Measurements from ENCODE around the gene SLC25A34. TPM values are rescaled to one million over a fixed set of nuclear protein-coding genes. Genes with fewer than 3 reads are reported as not detected.

Gene SLC25A34
- total RNA-seq, 3 donors from 2014 or later = 1.1 to 2.8 (median 1.4) TPM

DNA sequence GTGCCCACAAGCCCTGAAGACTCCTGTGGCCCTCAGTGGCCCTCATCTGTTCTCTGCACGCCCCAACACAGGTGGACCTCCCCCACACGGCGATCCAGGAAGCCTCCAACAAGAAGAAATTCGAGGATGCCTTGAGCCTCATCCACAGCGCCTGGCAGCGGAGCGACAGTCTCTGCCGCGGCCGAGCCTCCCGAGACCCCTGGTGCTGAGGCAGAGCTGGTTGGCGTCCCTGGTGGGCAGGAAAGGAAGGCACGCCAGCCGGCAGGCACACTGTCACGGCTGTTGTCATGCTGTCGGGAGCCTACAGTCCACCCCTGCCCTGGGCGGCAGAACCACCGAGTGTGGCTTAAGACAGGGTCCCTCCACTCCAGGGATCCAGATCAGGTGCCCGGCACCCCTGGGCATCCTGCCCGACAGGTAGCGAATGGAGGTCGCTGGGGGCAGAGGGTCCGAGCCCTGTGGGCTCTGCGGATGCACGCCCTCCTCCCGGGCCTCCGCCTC lies 2.3 kb upstream of the SLC25A34 start:
- Mint-ChIP-seq H3K4me3 (no peak overlapping the region), H3K36me3 (ENCODE audit: insufficient read depth) (peaks cover 2% of the 10 kb centered on the region), H3K9me3 (no peaks in the 10 kb centered on the region), H3K4me1 (ENCODE audit: low read depth) (no peaks in the 10 kb centered on the region), H3K27me3 (ENCODE audit: low read depth) (no peaks in the 10 kb centered on the region)
- ATAC-seq = no peak
- no peak for DNase-seq

DNA sequence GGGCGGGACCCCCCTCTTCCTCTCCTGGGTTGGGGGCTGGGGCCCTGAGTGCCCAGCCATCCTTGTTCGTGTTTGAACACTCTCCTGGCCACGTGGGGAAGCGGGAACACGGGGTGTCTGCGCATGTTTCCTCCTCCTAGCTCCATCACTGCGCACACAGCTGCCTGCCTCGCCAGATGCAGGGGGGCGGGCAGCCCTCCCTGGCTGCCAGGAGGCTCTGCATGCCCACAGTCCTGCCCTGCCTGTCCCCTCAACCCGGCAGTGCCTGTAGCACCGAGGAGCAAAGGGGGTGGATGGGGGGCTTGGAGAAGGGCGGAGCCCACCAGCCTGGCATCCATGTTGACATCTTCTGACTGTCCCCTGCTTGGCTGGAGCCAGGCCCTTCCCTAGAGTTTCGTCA lies 1.8 kb upstream of the SLC25A34 start:
- no peak overlapping the region for H3K4me3 Mint-ChIP-seq
- no peaks in the 10 kb centered on the region for H3K27me3 Mint-ChIP-seq (ENCODE audit: low read depth)
- H3K4me1 Mint-ChIP-seq (ENCODE audit: low read depth) = no peaks in the 10 kb centered on the region
- peaks cover 2% of the 10 kb centered on the region for H3K36me3 Mint-ChIP-seq (ENCODE audit: insufficient read depth)
- ATAC-seq = no peak
- DNase-seq = no peak
- H3K9me3 Mint-ChIP-seq = no peaks in the 10 kb centered on the region

DNA sequence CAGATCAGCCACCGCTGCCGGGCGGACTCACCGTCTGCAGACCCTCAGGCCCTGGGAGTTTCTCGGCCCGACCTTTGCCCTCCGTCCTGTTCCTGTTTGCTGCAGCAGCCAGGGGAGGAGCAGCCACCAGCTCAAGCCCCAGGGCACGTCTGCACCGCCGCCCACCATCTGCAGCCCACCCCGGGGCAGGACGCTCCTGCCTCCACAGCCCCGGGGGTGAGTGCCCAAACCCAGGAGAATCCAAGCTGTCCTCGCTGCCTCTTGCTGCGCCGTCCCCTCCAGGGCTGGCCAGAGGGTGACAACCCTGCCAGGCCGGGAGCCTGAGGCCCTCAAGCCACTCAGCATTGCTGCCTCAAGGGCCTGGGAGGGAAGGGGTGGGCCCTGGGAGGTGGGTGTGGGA lies 1.2 kb upstream of the SLC25A34 start:
- H3K9me3 Mint-ChIP-seq = no peaks in the 10 kb centered on the region
- DNase-seq (no peak), ATAC-seq (no peak)
- no peak overlapping the region for H3K4me3 Mint-ChIP-seq
- H3K27me3 Mint-ChIP-seq (ENCODE audit: low read depth) = no peaks in the 10 kb centered on the region
- H3K4me1 Mint-ChIP-seq (ENCODE audit: low read depth) = no peaks in the 10 kb centered on the region
- H3K36me3 Mint-ChIP-seq (ENCODE audit: insufficient read depth) = peaks cover 2% of the 10 kb centered on the region

DNA sequence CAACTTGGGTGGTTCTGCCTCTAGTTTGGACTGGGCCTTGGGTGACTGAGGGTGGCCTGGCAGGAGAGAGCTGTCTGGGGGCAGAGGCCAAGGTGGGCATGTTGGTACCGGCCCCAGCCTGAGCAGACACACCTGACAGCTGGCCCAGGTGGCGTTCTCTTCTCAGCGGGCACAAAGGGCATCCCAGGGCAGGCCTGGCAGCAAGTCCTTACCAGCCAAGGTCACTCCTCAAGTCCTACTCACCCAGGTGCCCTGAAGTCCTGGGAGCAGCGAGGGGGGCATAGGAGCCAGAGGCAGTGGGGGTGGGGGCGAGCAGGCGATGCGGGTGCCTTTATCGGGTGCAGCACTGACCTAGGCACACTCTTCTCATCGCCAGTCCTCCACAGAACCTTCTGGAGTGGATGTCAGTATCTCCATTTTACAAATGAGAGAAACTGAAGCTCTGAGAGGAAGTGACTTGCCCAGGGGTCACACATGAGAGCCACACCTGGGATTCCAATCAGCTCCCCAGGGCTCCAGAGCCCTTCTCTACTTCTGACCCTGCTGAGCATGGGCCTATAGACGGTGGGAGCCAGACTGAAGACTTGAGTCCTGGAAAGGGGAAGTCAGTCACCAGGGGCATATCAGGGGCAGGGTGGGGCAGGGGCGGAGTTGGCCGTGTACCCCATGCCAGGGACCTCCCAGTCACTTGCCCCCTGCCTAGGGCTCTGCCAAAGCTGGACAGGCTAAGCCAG lies 587 bp upstream of the SLC25A34 start:
- no peaks in the 10 kb centered on the region for H3K27me3 Mint-ChIP-seq (ENCODE audit: low read depth)
- H3K9me3 Mint-ChIP-seq = no peaks in the 10 kb centered on the region
- H3K36me3 Mint-ChIP-seq (ENCODE audit: insufficient read depth) = peaks cover 2% of the 10 kb centered on the region
- ATAC-seq (no peak), DNase-seq (no peak)
- H3K4me3 Mint-ChIP-seq = no peak overlapping the region
- H3K4me1 Mint-ChIP-seq (ENCODE audit: low read depth) = no peaks in the 10 kb centered on the region

DNA sequence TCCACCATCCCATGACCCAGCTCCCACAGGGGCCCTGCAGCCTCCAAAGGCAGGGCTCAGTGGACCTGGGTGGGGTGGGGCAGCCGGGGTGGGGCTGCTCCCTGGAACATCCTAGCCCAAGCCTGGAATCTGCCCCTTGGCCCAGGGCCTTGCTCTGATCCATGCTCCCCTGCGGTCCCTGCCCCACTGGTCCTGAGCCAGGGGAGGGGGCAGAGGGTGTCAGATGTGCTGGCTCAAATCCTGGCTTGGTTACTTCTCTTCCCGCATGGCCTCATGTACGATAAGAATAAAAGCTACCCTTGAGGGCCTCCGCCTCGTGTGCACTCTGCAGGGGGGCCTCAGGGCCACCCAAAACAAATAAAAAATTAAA lies 819 bp downstream of the SLC25A34 start:
- DNase-seq (no peak), ATAC-seq (no peak)
- no peaks in the 10 kb centered on the region for H3K9me3 Mint-ChIP-seq
- no peak overlapping the region for H3K4me3 Mint-ChIP-seq
- peaks cover 2% of the 10 kb centered on the region for H3K36me3 Mint-ChIP-seq (ENCODE audit: insufficient read depth)
- H3K4me1 Mint-ChIP-seq (ENCODE audit: low read depth) = peaks cover 3% of the 10 kb centered on the region
- no peaks in the 10 kb centered on the region for H3K27me3 Mint-ChIP-seq (ENCODE audit: low read depth)

DNA sequence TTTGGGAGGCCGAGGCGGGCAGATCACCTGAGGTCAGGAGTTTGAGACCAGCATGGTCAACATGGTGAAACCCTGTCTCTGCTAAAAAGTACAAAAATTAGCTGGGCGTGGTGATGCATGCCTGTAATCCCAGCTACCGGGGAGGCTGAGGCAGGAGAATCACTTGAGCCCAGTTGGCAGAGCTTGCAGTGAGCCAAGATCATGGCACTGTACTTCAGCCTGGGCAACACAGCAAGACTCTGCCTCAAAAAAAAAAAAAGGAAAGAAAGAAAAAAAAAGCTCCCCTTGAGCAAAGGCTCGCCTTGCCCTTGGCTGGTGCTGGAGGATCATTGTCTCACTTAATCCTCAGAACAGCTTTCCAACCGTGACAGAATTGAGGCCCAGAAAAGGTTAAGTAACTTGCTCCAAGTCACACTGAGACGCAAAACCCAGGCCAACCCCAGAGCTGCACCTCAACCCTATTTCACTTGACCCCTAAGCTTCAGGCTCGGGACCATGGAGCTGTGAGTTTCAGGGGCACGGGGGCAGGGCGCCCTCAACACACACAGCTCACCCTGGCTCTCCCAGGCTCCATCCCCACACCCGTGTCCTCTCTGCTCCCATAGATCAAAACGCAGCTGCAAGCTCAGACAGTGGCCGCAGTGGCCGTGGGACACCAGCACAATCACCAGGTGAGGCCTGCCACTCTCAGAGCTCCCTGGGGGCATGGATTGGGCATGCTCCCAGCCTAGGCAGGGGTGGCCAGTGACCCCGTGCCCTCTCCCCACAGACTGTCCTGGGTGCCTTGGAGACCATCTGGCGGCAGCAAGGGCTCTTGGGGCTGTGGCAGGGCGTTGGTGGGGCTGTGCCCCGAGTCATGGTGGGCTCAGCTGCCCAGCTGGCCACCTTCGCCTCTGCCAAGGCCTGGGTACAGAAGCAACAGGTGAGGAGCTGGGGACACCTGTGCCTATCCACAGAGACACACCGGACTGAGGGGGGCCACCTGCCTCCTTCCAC lies 1.6 kb downstream of the SLC25A34 start:
- DNase-seq = no peak
- Mint-ChIP-seq H3K9me3 (no peaks in the 10 kb centered on the region), H3K27me3 (ENCODE audit: low read depth) (no peaks in the 10 kb centered on the region), H3K4me1 (ENCODE audit: low read depth) (peaks cover 3% of the 10 kb centered on the region), H3K4me3 (no peak overlapping the region), H3K36me3 (ENCODE audit: insufficient read depth) (no peaks in the 10 kb centered on the region)
- no peak for ATAC-seq

DNA sequence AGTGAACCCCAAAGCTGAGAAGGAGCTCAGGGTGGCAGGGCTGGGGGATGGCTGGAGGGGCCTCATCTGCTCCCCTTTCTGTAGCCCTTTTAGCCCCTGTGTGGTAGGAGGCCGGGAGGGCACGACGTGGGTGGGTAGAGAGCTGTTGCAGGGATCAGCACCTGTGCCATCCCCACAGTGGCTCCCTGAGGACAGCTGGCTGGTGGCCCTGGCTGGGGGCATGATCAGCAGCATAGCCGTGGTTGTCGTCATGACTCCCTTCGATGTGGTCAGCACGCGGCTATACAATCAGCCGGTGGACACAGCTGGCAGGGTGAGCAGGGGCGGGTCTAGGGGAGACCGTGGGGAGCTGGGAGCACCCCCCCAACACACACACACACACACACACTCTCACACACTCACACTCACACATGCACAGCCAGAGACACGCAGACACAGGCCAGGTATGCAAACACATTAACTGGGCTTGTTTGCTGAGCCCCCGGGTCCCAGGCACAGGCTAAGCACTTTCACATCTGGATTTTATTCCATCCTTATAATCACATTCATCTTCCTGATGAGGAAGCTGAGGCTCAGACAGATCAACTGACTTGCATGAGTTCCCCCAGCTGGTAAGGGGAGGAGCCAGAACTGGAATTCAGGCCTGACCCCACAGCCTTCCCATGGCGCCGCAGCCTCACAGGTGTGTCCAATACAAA lies 2.5 kb downstream of the SLC25A34 start:
- Mint-ChIP-seq H3K4me3 (no peak overlapping the region), H3K9me3 (no peaks in the 10 kb centered on the region), H3K4me1 (ENCODE audit: low read depth) (peaks cover 3% of the 10 kb centered on the region), H3K27me3 (ENCODE audit: low read depth) (no peaks in the 10 kb centered on the region), H3K36me3 (ENCODE audit: insufficient read depth) (no peaks in the 10 kb centered on the region)
- DNase-seq (no peak), ATAC-seq (no peak)

DNA sequence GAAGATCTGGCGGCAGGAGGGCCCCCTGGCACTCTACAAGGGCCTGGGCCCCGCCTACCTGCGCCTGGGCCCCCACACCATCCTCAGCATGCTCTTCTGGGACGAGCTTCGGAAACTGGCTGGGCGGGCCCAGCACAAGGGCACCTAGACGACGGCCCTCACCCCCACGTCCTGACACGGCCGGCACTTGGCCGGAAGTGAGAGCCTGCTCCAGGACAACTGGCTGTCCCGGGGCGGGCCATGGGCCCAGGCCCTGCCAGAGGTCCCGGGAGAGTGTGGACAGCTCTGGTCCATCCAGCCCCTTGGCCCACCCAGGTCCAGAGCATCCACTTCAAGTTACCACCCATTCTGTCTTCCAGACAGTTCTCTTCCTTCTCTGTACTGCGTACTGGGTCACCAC lies 3.2 kb downstream of the SLC25A34 start:
- Mint-ChIP-seq H3K9me3 (no peaks in the 10 kb centered on the region), H3K27me3 (ENCODE audit: low read depth) (no peaks in the 10 kb centered on the region), H3K4me1 (ENCODE audit: low read depth) (peaks cover 3% of the 10 kb centered on the region), H3K4me3 (no peak overlapping the region), H3K36me3 (ENCODE audit: insufficient read depth) (no peaks in the 10 kb centered on the region)
- no peak for DNase-seq
- ATAC-seq = no peak

DNA sequence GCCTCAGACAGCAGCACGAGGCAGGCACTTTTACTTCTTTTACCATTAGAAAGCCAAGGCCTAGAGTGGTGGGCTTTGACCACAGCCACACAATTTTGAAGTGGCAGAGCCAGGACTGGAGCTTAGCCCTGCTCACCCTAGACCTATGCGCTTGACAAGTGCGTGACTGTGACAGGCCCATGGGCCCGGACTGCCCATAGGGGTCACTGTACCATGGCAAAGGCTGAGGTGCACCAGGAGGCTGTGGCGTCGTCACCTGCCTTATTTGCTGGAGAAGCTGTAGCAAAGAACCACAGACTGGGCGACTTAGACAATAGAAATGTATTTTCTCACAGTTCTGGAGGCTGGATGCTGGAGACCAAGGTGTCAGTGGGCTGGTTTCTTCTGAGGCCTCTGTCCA lies 3.7 kb downstream of the SLC25A34 start:
- Mint-ChIP-seq H3K9me3 (no peaks in the 10 kb centered on the region), H3K36me3 (ENCODE audit: insufficient read depth) (no peaks in the 10 kb centered on the region), H3K4me3 (no peak overlapping the region), H3K27me3 (ENCODE audit: low read depth) (no peaks in the 10 kb centered on the region), H3K4me1 (ENCODE audit: low read depth) (peaks cover 3% of the 10 kb centered on the region)
- no peak for ATAC-seq
- no peak for DNase-seq

DNA sequence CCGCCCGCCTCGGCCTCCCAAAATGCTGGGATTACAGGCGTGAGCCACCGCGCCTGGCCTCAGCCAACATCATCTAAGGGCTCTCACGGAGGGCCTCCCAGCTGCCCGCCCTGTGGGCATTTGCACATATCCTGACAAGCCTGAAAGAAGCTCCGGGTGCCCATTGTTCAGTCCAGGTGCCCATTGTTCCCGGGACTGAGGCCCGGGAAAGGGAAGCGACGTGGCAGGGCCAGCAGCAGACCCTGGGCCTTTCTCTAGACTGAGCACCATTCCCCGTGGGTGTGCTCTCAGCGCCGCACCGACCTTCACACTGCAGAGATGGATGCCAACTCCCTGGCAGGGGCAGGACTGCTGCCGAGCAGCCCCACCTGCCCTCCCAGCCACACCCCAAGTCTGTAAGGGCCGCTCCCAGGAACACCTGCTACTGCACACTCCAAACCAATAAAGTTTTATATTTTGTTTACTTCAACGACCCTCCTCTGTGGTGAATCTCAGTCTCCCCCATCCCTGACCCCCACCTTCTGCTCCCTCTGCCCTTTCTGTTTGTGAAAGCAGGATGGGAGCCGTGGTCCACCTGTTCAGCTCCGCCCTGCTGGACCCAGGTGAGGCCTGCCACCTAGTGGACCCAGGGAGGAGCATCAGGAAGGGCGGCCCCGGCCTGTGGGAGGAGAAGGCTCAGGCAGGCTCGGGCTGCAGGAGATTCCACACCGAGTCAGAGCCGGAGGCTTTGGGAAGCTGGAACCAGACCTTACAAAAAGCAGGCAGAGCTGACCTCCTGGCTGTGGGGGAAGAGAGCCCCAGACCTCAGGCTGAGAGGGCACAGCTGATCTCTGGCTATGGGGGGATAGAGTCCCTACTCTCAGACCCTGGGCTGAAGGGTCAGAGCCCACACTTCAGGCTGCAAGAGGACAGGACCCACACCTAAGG lies 5.1 kb downstream of the SLC25A34 start:
- H3K4me3 Mint-ChIP-seq = no peak overlapping the region
- no peaks in the 10 kb centered on the region for H3K9me3 Mint-ChIP-seq
- ATAC-seq = peak; percentile 70 to 85
- peak; percentile 59 for DNase-seq
- H3K36me3 Mint-ChIP-seq (ENCODE audit: insufficient read depth) = no peaks in the 10 kb centered on the region
- peaks cover 3% of the 10 kb centered on the region for H3K4me1 Mint-ChIP-seq (ENCODE audit: low read depth)
- H3K27me3 Mint-ChIP-seq (ENCODE audit: low read depth) = no peaks in the 10 kb centered on the region

DNA sequence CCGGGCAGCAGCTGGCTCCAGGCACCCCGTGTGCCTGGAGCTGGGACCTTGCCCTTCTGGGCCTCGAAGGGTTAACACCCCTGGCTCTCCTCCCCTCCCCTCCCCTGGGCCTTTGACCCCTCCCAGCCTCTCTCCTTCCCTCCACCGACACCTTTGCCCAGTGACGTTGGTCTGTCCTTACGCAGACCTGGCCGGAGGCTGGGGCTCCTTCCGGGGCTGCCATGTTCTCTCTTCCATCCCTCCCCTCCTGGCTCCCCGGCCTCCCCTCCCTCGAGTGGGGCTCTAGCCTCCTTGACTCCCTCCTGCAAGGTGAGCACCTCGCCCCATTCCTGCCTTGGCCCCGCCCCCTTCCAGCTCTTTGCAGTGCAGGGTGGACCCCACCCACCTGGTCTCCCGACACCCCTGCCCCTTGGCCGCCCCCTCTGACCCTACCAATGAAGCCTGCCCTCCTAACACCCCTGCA lies 6.3 kb downstream of the SLC25A34 start, which contains the start of gene TMEM82:
TSS of gene TMEM82 (plus strand) at position 161 of the 463 bp plus-strand sequence. CDS start at position 222, 61 bp downstream.
- DNase-seq (no peak), ATAC-seq (no peak)
- no peak within 1 kb of the TSS for H3K4me3 Mint-ChIP-seq
- H3K36me3 Mint-ChIP-seq (ENCODE audit: insufficient read depth) = no peaks in the 10 kb centered on the region
- no peaks in the 10 kb centered on the region for H3K27me3 Mint-ChIP-seq (ENCODE audit: low read depth)
- no peaks in the 10 kb centered on the region for H3K9me3 Mint-ChIP-seq
- peaks cover 3% of the 10 kb centered on the region for H3K4me1 Mint-ChIP-seq (ENCODE audit: low read depth)

DNA sequence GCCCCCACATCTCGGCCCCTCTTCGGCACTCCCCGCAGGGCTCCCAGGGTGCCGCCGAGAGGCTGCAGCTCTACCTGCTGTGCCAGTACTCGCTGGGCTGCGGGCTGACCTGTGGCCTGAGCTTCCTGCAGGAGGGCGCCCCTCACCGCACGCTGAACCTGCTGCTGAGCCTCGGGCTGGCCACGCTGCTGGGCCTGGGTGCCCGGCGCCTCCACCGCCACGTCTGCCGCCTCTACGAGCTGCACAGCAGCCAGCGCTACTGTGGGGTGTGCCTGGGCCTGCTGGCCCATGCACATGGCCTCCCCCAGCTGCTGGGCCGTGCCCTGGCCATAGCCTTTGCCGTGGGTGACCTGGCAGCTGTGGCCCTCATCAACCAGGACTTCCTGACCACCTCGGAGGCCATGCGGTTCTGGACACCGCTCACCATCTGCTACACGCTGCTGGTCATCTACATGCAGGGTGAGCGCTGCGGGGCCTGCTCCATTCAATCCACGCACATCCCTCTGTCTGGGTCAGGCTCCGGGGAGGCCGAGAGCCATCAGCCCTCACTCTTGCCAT lies 8.1 kb downstream of the SLC25A34 start:
- ATAC-seq = no peak

DNA sequence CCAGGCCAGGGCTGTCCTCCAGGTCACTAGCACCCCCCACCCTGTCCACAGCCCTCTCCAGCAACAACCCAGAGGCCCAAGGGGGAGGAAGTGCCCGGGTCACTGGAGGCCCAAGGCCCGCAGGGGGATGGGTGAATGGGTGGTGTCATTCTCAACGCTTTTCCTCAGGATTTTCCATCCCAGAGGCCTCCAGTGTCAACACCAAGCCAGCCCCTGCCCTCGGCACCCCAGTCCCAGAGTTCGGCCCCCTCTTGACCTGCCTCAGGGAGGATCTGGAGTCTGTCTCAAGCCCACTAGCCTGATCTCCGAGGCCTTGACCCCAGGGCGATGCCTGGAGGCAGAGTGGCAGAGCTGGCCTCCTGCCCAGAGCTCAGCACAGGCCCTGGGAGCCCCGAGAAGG lies 11.3 kb downstream of the SLC25A34 start:
- ATAC-seq (no peak), DNase-seq (no peak)
- Mint-ChIP-seq H3K4me1 (ENCODE audit: low read depth) (no peaks in the 10 kb centered on the region), H3K36me3 (ENCODE audit: insufficient read depth) (no peaks in the 10 kb centered on the region), H3K4me3 (no peak overlapping the region), H3K9me3 (no peaks in the 10 kb centered on the region), H3K27me3 (ENCODE audit: low read depth) (peaks cover 2% of the 10 kb centered on the region)

More for the DNA sequence above, 8.1 kb downstream of the SLC25A34 start:
- H3K9me3 Mint-ChIP-seq = no peaks in the 10 kb centered on the region
- no peaks in the 10 kb centered on the region for H3K36me3 Mint-ChIP-seq (ENCODE audit: insufficient read depth)
- no peak overlapping the region for H3K4me3 Mint-ChIP-seq
- H3K27me3 Mint-ChIP-seq (ENCODE audit: low read depth) = no peaks in the 10 kb centered on the region
- H3K4me1 Mint-ChIP-seq (ENCODE audit: low read depth) = peaks cover 3% of the 10 kb centered on the region
- no peak for DNase-seq

All from activated T-cell treated with anti-CD3 and anti-CD28 coated beads, Interleukin-2, amount 50 U/mL, for 4 hours (primary cell).